Activated CD8-positive, alpha-beta T cell treated with anti-CD3 and anti-CD28 coated beads for 36 hours (primary cell): Measurements from ENCODE around the gene TMCO6. TPM values are rescaled to one million over a fixed set of nuclear protein-coding genes. Genes with fewer than 3 reads are reported as not detected.

Experiments
- ATAC-seq: fragments of 200-7000 bp; cut with Tn5 transposase; one replicate; pipeline ENCODE4 v1.10.0; 2021; ENCODE audit warnings: mild to moderate bottlenecking, moderate library complexity
- CTCF ChIA-PET: fragments of 350-600 bp; sonication (Branson Sonifier 250); formaldehyde crosslinking; loops from one replicate; lab custom pipeline; 2021; ENCODE audit warnings: antibody characterized with exemption; lab: Charles Lee
- POLR2A ChIA-PET: fragments of 350-600 bp; sonication (Branson Sonifier 250); formaldehyde crosslinking; loops from one replicate; lab custom pipeline; 2021; ENCODE audit warnings: antibody characterized with exemption; lab: Charles Lee
- DNase-seq: peaks from one replicate; pipeline ENCODE4 v3.0.0-alpha.2; 2020
- H3K27ac Mint-ChIP-seq: one replicate; pipeline ENCODE4 v1.8.0; 2021; ENCODE audit warnings: mild to moderate bottlenecking, mixed read lengths
- H3K27me3 Mint-ChIP-seq: one replicate; pipeline ENCODE4 v1.8.0; 2021; ENCODE audit warnings: mixed read lengths
- H3K36me3 Mint-ChIP-seq: one replicate; pipeline ENCODE4 v1.8.0; 2021; ENCODE audit warnings: low read depth, mixed read lengths
- H3K4me1 Mint-ChIP-seq: one replicate; pipeline ENCODE4 v1.8.0; 2021; ENCODE audit warnings: low read depth, mixed read lengths
- H3K4me3 Mint-ChIP-seq: one replicate; pipeline ENCODE4 v1.8.0; 2021; ENCODE audit warnings: mild to moderate bottlenecking, moderate library complexity, mixed read lengths
- H3K9me3 Mint-ChIP-seq: one replicate; pipeline ENCODE4 v1.8.0; 2021; ENCODE audit warnings: mixed read lengths
- CTCF ChIP-seq: fragments of 200-600 bp; IDR thresholded peaks from one replicate; pipeline ENCODE4 v1.8.0; 2022; ENCODE audit warnings: antibody characterized with exemption, mild to moderate bottlenecking
- intact Hi-C: fragments of 100-400 bp; cut with micrococcal nuclease; formaldehyde crosslinking; loops from one replicate; pipeline ENCODE4 v1.10.0; 2022
- total RNA-seq, 2 experiments: library from RNA; stranded (reverse); gene quantifications; one replicate each; pipeline ENCODE4 v1.2.3, GENCODE V29; 2021

Gene TMCO6
- total RNA-seq, 2 experiments from 2014 or later: 31.7 to 33.2 TPM

- no peak overlapping the region for H3K27ac Mint-ChIP-seq
Measured at GRCh38 chr5:140674629-140675028, 35.4 kb downstream of the TMCO6 start.

GRCh38 chr5:140677947-140678346 lies 38.7 kb downstream of the TMCO6 start:
- ATAC-seq (no peak), DNase-seq (no peak)
- Mint-ChIP-seq H3K4me3 (no peak overlapping the region), H3K36me3 (peaks cover 58% of the 10 kb centered on the region), H3K27me3 (no peaks in the 10 kb centered on the region), H3K27ac (peak overlapping the region; percentile 2), H3K4me1 (peaks cover 1% of the 10 kb centered on the region), H3K9me3 (no peaks in the 10 kb centered on the region)
- CTCF ChIA-PET: interaction anchor here (1.3 kb wide), 1 partner anchor 13 kb away, joined by 4 read pairs; the partner anchor contains the start of genes HARS1 and HARS2
- no peak for TF ChIP-seq CTCF
- POLR2A ChIA-PET: interaction anchor here (0.6 to 4.3 kb wide), 5 partner anchors 10 to 30 kb away, joined by 3 to 23 read pairs (median 6); partner anchors contain the start of genes HARS1, HARS2, IK and NDUFA2
- intact Hi-C loops: no loop called here

More at GRCh38 chr5:140674629-140675028, 35.4 kb downstream of the TMCO6 start:
- no peak overlapping the region for H3K4me3 Mint-ChIP-seq
- H3K36me3 Mint-ChIP-seq: peaks cover 54% of the 10 kb centered on the region
- no peaks in the 10 kb centered on the region for H3K4me1 Mint-ChIP-seq
- intact Hi-C loops: no loop called here
- POLR2A ChIA-PET: interaction anchor here (0.7 to 3.2 kb wide), 5 partner anchors 10 to 974 kb away, joined by 3 to 11 read pairs (median 8); partner anchors contain the start of genes HARS1, HARS2, IK and NDUFA2
- no peak for TF ChIP-seq CTCF
- H3K9me3 Mint-ChIP-seq: no peaks in the 10 kb centered on the region
- CTCF ChIA-PET: no interaction called here
- DNase-seq (no peak), ATAC-seq (no peak)
- no peaks in the 10 kb centered on the region for H3K27me3 Mint-ChIP-seq

DNA sequence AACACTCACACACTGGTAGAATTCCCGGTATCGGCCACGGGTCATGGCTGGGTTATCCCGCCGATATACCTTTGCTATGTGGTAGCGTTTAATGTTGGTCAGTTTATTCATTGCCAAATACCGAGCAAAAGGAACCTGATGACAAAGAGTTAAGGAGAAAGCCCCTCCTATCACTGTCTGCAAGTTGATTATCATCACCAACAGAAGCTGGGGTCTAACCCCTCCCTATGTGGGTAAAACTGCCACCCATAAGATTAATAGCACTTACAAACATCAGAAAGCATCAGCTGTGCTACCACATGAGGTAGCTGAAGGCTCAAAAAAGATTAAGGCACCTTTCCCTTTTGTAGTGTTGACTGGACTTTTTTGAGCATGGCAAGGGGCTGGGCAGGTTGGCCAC lies 39.7 kb downstream of the TMCO6 start:
- intact Hi-C loops: no loop called here
- TF ChIP-seq CTCF: no peak
- no peak overlapping the region for H3K27ac Mint-ChIP-seq
- H3K4me3 Mint-ChIP-seq: no peak overlapping the region
- no peaks in the 10 kb centered on the region for H3K9me3 Mint-ChIP-seq
- CTCF ChIA-PET: interaction anchor here (1.2 kb wide), 1 partner anchor 10 kb away, joined by 3 read pairs; no protein-coding TSS in a partner anchor
- ATAC-seq: no peak
- H3K27me3 Mint-ChIP-seq: no peaks in the 10 kb centered on the region
- POLR2A ChIA-PET: interaction anchor here (0.9 to 4.3 kb wide), 3 partner anchors 8 to 15 kb away, joined by 3 to 23 read pairs (median 17); partner anchors contain the start of genes HARS1, HARS2 and WDR55
- peaks cover 2% of the 10 kb centered on the region for H3K4me1 Mint-ChIP-seq
- no peak for DNase-seq
- peaks cover 61% of the 10 kb centered on the region for H3K36me3 Mint-ChIP-seq

GRCh38 chr5:140690376-140690932 lies 51.2 kb downstream of the TMCO6 start:
- Mint-ChIP-seq H3K36me3 (peaks cover 30% of the 10 kb centered on the region), H3K27ac (peak overlapping the region; percentile 97), H3K27me3 (no peaks in the 10 kb centered on the region), H3K4me3 (peak overlapping the region; percentile 99), H3K4me1 (peaks cover 34% of the 10 kb centered on the region), H3K9me3 (no peaks in the 10 kb centered on the region)
- intact Hi-C loops: loop anchor here (5.0 kb wide), 1 partner anchor 43 kb away; the partner anchor contains the start of genes IK and NDUFA2
- ChIA-PET CTCF (interaction anchor here (0.7 to 1.7 kb wide), 10 partner anchors 11 to 874 kb away, joined by 3 to 6 read pairs (median 4); partner anchors contain the start of genes IK and NDUFA2), POLR2A (interaction anchor here (0.7 to 4.0 kb wide), 22 partner anchors 11 to 290 kb away, joined by 3 to 29 read pairs (median 4); partner anchors contain the start of genes ANKHD1, EIF4EBP3, IK and NDUFA2)
- ATAC-seq: no peak
- TF ChIP-seq CTCF: no peak
- DNase-seq: no peak
